ENCODE results near the gene MTUS2.

- TF ChIP-seq CTCF (conservative IDR thresholded peaks at IDR 0.05; ENCODE audit: low read depth, low read length): no peak
- TF ChIP-seq EZH2 (IDR thresholded peaks at IDR 0.05; ENCODE audit: borderline replicate concordance, low read depth, low read length, poor library complexity, severe bottlenecking): no peak
These were observed 34.5 kb downstream of the MTUS2 start for GRCh38 chr13:28854657-28855056.
